Measurements from ENCODE around the gene CHRNA10.
"Not testable (repeated sequence)": the region's sequence is repeated elsewhere in the genome, so short reads cannot be mapped to it uniquely, and the experiment has no call there.

The CHRNA10 gene

DNA sequence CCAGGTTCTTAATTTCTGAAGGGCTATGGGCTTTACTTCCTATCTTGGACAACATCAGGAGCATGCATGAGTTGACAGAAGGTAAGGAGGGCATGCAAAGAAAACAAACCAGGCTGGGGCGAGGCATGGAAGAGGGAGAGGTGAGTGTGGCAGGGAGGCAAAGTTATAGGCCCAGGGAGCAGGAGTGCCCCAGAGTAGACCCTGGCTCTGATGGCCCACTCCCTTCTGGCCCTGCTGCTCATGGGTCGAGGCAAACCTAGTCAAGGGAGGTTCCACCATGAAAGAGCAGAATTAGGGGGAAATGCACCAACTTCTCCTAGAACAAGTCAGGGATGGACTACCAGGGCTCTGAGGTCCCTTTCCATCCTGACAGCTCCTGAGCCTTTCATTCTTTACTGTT lies 10.2 kb downstream of the CHRNA10 start:
- Histone ChIP-seq H3K79me2 (ENCODE audit: low read length) (no peaks in the 10 kb centered on the region), H3K27ac (ENCODE audit: low read length) (no peak overlapping the region), H4K20me1 (ENCODE audit: insufficient read depth, low read length) (no peaks in the 10 kb centered on the region), H3K9ac (ENCODE audit: low read length) (no peak overlapping the region), H3K4me1 (ENCODE audit: low read length) (no peaks in the 10 kb centered on the region), H3K9me3 (ENCODE audit: insufficient read depth, low read length) (no peaks in the 10 kb centered on the region), H2AFZ (ENCODE audit: low read depth, low read length) (no peak overlapping the region), H3K27me3 (ENCODE audit: low read depth, low read length) (no peaks in the 10 kb centered on the region), H3K4me2 (ENCODE audit: low read length) (no peak overlapping the region), H3K36me3 (replicated peaks; ENCODE audit: low read depth, low read length) (peaks cover 7% of the 10 kb centered on the region), H3K4me3 (ENCODE audit: low read length) (no peak overlapping the region)
- TF ChIP-seq EZH2phosphoT487 (IDR thresholded peaks at IDR 0.05; ENCODE audit: low read depth), result no peak
- TF ChIP-seq CTCF (IDR thresholded peaks at IDR 0.05; ENCODE audit: low read depth, low read length), result no peak

- Histone ChIP-seq H2AFZ (ENCODE audit: low read depth, low read length) (no peak overlapping the region), H3K9me3 (ENCODE audit: insufficient read depth, low read length) (no peaks in the 10 kb centered on the region), H3K27ac (ENCODE audit: low read length) (no peak overlapping the region), H3K4me3 (ENCODE audit: low read length) (no peak overlapping the region), H3K4me1 (ENCODE audit: low read length) (no peaks in the 10 kb centered on the region), H3K4me2 (ENCODE audit: low read length) (no peak overlapping the region), H3K36me3 (replicated peaks; ENCODE audit: low read depth, low read length) (peaks cover 7% of the 10 kb centered on the region), H3K9ac (ENCODE audit: low read length) (no peak overlapping the region), H3K79me2 (ENCODE audit: low read length) (no peaks in the 10 kb centered on the region), H3K27me3 (ENCODE audit: low read depth, low read length) (peaks cover 4% of the 10 kb centered on the region), H4K20me1 (ENCODE audit: insufficient read depth, low read length) (no peaks in the 10 kb centered on the region)
- no peak for TF ChIP-seq EZH2phosphoT487 (IDR thresholded peaks at IDR 0.05; ENCODE audit: low read depth)
- TF ChIP-seq CTCF (IDR thresholded peaks at IDR 0.05; ENCODE audit: low read depth, low read length), result no peak
Measured at GRCh38 chr11:3659595-3660515, 11.3 kb downstream of the CHRNA10 start.

DNA sequence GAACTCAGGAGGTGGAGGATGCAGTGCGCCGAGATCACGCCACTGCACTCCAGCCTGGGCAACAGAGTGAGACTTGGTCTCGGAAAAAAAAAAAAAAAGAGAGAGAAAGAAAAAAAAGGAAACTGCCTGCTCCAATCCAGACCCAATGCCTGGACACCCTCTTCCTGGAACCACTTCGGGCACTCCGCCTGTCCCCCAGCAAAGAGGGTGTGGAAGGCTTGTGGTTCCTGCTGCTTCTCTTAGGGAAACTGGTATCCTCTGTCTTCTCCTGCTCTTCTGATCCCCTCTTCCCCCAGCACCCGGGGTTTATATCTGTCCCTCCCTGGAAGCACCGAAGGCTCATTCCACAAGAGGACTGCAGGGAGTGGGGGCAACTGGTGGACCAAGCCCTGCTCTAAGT lies 12.9 kb downstream of the CHRNA10 start:
- H3K4me1 ChIP-seq (ENCODE audit: low read length), result no peaks in the 10 kb centered on the region
- no peak overlapping the region for H3K4me2 ChIP-seq (ENCODE audit: low read length)
- H3K79me2 ChIP-seq (ENCODE audit: low read length), result no peaks in the 10 kb centered on the region
- no peak overlapping the region for H3K27ac ChIP-seq (ENCODE audit: low read length)
- no peak for TF ChIP-seq CTCF (IDR thresholded peaks at IDR 0.05; ENCODE audit: low read depth, low read length)
- H3K36me3 ChIP-seq (replicated peaks; ENCODE audit: low read depth, low read length), result no peaks in the 10 kb centered on the region
- no peaks in the 10 kb centered on the region for H4K20me1 ChIP-seq (ENCODE audit: insufficient read depth, low read length)
- H3K9me3 ChIP-seq (ENCODE audit: insufficient read depth, low read length), result no peaks in the 10 kb centered on the region
- H3K27me3 ChIP-seq (ENCODE audit: low read depth, low read length), result peaks cover 6% of the 10 kb centered on the region
- no peak overlapping the region for H3K4me3 ChIP-seq (ENCODE audit: low read length)
- no peak overlapping the region for H3K9ac ChIP-seq (ENCODE audit: low read length)
- no peak overlapping the region for H2AFZ ChIP-seq (ENCODE audit: low read depth, low read length)

DNA sequence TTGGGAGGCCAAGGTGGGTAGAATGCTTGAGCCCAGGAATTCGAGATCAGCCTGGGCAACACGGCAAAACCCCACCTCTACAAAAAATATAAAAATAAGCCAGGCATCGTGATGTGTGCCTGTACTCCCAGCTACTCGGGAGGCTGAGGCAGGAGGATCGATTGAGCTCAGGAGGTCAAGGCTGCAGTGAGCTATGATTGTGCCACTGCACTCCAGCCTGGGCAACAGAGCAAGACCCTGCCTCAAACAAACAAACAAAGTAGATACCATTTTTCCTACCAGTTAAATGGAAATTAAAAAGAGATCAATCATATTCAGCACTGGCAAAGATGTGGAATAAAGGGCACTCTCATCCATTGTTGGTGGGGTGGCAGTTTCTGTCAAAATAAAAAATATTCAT lies 13.9 kb downstream of the CHRNA10 start:
- H2AFZ ChIP-seq (ENCODE audit: low read depth, low read length); H3K27ac ChIP-seq (ENCODE audit: low read length): not testable (repeated sequence)

More for the DNA sequence above, 13.9 kb downstream of the CHRNA10 start:
- not testable (repeated sequence) for H3K36me3 ChIP-seq (replicated peaks; ENCODE audit: low read depth, low read length); H3K9me3 ChIP-seq (ENCODE audit: insufficient read depth, low read length); H3K4me2 ChIP-seq (ENCODE audit: low read length); H4K20me1 ChIP-seq (ENCODE audit: insufficient read depth, low read length); H3K4me3 ChIP-seq (ENCODE audit: low read length); H3K9ac ChIP-seq (ENCODE audit: low read length); H3K4me1 ChIP-seq (ENCODE audit: low read length); H3K79me2 ChIP-seq (ENCODE audit: low read length); H3K27me3 ChIP-seq (ENCODE audit: low read depth, low read length)
